DMS153 (cell line): ENCODE data around the gene MYO7A.
A peak's percentile ranks its signal among the peaks of the same experiment; 100 is the strongest.

ENCODE experiments used
- DNase-seq: peaks from one replicate; lab custom pipeline; 2025; lab: John Stamatoyannopoulos, UW

Gene MYO7A

GRCh38 chr11:77127920-77128691 is at the start of gene MYO7A:
Gene MYO7A (plus strand): TSS chr11:77128246. CDS start chr11:77130635, 2,389 bp downstream.
- peak; percentile 50 for DNase-seq

DNA sequence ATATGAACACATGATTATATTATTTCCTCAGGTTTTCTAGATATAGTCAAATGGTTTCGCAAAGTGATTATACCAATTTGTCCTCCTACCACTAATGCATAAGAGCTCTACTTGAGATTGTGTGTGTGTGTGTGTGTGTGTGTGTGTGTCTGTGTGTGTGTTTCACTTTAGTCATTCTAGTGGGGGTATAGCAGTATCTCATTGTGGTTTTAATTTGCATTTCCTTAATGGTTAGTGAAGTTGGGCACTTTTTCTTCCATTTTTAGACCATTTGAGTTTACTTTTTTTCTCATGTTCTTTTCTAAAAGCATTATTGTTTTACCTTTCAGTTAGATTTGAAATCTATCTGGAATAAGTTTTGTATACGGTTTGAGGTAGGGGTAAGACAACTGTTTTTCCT is 48.4 kb upstream of the MYO7A start:
- DNase-seq: no peak

DNA sequence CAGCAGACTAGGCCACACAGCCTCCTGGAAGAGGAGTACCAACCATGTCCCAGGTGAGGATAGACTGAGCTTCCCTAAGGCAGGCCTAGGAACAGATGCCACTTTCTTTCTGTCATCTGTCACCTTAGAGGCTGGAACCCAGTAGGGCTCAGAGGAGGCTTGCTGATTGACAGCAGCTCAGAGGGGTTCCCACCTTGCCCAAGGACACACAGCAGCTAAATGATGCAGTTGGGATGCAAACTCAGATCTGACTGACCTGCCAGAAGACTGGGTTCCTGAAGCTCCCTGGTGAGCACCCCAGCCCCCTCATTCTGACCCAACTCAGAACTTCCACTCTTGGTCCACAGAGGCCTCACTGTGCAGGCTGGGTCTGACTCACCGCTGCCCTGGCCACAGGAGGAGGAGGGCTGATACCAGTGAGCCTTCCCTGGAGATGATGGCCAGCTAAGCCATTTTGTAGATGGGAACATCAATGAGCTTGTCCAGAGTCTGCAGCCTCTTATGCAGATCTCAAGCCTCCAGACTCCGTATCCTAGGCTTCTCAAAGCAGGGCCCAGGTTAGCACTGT is 47.3 kb upstream of the MYO7A start:
- no peak for DNase-seq

DNA sequence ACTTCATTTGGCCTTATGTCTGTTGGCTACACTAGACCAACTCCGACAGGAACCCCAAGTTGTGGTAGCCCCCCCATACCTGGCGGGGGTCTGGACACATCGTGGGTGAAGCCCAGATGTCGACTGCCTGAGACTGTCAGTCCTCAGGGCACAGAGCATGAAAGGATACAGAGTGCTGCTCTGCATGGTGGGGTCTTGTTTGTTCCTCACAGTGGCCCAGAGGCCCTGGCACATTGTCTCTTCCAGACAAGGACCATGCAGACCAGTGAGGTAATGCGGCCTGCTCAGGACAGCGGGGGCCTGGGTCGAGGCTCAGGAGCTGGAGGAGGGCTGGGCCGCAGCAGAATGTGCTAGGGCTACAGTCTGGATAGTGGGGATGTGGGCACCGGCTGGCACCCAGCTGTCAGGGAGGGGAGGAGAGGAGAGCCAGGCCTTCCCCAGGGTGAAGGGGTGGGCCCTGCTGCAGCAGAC is 46.6 kb upstream of the MYO7A start:
- DNase-seq: no peak

- DNase-seq: no peak
These were observed 45.8 kb upstream of the MYO7A start for GRCh38 chr11:77081976-77082836.

GRCh38 chr11:77082838-77083565 is 45.0 kb upstream of the MYO7A start:
- no peak for DNase-seq

GRCh38 chr11:77083566-77084245 is 44.3 kb upstream of the MYO7A start:
- DNase-seq: no peak

- DNase-seq: no peak
These were observed 43.4 kb upstream of the MYO7A start for GRCh38 chr11:77084581-77085191.

DNA sequence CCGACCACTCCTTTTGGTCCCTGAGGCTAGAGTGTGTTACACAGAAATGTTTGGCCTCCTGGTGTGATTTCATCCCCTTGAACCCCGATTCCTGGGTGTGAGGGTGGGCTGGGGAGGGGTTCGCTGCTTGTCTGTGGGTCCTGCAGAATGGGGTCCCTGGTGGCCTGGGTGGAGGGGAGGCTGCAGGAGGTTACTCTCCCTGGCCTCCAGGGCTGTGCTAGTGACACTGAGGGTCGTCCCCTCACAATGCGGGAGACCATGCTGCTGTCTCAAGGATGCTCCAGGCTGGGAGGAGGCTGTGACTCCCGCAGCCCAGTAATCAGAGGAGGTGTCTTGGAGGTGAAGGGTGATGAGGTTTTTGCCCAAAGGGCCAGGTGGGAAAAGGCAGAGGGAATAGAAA is 42.4 kb upstream of the MYO7A start:
- DNase-seq: no peak

DNA sequence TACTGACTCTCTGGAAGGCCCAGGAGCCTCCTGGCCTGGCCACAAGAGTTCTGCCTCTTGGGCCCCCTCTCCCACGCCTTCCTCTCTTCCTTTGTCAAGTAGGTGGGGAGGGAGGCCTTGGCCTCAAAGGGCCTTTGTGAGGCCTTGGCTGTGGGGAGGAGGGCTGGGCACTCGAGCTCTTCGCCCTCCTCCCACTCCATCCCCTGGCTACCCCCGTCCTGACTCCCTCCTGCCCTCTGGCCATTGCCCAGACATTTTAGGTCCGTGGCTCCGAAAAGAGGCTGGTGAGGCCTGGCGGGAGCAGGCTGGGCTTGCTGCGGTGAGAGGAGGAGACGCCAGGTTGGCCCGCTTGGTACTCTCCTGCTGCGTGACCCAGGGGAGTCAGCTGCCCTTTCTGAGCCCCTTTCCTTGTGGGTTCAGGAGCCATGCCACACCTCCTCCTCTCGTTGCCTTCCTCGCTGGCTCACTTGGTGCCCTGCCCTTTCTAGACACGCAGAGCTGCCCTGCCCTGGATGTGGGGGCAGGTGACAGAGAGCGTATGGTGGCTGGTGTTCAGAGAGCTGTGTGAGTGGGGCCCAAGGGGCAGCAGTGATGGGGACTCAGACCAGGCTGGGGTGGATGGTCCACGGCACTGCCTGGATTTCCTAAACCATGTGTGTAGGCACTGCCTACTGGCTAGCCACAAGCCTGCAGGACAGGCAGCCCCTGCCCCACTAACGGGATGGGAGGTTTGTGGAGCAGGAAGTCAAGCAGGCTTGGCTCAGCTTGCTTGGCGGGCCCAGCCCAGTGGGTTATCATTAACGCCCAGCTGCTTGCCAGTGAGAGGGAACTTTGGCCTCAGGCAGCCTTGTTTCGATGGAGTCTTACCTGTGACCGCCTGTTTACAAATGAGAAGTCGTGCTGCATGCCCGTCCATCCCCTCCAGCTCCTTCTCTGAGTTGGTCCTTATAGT is 41.2 kb upstream of the MYO7A start:
- no peak for DNase-seq

- no peak for DNase-seq
These were observed 40.3 kb upstream of the MYO7A start for GRCh38 chr11:77087723-77088225.

GRCh38 chr11:77088236-77089003 is 39.6 kb upstream of the MYO7A start:
- DNase-seq: no peak

DNA sequence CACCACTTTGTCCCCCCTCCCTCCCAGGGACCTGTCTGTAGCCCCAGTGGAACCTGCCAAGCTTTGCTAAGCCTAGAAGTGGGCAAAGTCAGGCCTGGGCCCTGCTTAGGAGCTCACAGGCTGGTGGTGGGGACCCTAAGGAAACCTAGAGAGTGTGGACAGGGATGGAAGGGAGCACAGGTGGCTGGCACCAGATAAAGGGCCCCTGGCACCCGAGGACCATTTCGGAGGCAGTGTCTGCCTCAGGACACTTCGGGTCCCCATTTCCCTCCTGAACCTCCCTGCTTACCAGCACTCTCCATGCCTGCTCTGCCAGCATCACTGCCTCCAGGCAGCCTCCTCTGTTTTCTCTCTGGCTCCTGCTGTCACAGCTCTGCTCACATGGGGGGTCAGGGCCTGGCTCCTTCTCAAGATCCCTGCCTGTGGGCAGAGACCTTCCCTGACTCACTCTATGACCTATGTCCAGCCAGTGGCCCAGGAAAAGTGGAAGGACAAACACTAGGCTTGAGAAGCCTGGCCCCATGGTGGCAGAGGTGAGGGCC is 39.0 kb upstream of the MYO7A start:
- no peak for DNase-seq

- no peak for DNase-seq
These were observed 38.0 kb upstream of the MYO7A start for GRCh38 chr11:77090046-77090372.

GRCh38 chr11:77090373-77091111 is 37.5 kb upstream of the MYO7A start:
- DNase-seq: no peak

DNA sequence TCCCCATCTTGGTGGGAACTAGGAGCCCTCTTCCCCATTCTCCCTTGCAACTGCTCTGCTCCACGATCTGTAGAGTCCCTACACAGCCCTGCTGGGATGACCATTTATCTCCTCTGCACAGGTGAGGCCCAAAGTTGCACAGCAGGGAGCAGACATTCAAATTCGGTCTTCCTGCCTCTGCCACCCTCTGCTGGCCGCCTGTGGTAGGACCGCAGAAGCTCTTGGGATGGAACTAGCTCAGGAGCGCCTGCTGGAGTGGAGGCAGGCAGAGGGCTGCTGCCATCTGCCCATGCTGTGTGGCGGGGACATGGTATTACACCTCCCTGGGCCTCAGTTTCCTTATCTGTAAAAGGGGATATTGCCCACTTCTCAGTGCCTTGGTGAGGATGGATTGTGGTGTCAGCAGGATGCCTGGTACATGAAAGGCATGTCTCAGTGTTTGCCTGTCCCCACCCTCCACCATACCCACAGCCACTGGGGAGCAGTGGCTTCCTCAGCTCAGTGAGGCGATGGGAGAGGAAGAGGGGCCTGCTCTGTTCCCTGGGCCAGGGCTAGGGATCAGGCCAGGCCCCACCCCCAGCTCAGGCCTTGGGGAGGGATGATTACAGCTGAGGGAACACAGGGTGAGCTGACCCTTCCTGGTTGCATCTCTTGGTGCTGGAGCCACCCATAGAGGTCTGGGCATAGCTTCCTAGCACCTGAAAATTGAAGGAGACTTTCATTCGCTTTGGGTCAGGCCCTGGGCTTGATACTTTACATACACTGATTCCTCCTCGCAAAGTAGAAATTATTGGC is 36.7 kb upstream of the MYO7A start:
- peak; percentile 68 for DNase-seq

GRCh38 chr11:77092382-77092781 is 35.7 kb upstream of the MYO7A start:
- DNase-seq: no peak
